Globus pallidus (tissue), 1 donor: ENCODE data around the gene TAB2.

Source experiments
- DNase-seq: peaks from one replicate; pipeline ENCODE4 v3.0.0-alpha.2; 2015; ENCODE audit warnings: low spot score

The TAB2 gene

DNA sequence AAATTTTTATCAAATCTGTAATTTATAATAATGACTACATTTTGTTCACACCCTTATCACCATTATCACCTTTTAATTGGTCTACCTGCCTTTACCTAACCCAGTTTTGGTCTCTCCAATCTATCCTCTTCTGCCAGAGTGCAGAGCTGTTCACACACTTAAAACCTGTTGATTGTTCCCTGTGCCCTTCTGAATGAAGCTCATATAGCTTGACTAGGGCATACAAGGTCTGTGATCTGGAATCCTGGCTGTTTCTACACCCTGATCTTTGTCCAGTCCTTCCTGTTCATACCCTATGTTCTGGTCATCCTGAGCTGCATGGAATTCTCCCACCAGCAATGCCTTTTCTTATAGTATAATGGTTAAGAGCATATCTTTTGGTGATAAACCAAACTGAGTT, 53.6 kb downstream of the TAB2 start:
- no peak for DNase-seq

DNA sequence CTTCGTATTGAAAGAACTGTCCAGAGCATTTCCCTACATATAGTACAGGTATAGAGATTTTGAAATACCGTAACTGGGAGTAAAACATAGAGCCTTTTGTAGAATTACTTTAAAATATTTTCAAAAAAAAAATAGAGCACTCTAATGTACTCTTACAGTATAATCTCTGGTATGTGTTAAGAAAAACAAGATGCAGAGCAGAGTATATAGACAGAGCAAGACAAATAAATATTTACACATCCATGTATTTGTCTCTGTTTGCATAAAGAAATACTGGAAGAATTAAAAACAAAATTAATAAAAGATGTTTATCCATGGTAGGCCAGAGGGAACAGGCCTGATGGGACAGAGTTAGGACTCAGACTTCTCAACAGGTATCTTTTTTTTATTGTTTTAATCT, 54.5 kb downstream of the TAB2 start:
- DNase-seq: no peak

DNA sequence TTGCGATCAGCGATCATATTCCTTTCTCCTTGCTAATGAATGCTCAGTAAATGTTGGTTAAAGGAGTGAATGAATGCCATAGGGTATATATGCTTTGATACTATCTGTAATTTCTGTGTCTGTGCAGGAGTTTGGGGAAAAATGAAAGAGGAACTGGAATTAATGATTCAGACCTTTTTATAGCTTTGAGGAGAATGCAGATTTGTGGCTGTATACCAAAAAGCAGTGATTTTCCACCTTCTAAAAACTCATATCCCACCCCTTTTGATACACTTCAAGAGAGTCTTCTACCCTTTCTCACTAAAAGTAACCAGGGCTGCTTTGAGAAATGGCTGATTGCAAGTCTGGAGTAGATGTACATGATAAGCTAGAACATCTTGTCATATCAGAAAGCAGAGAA, 56.0 kb downstream of the TAB2 start:
- DNase-seq: no peak

DNA sequence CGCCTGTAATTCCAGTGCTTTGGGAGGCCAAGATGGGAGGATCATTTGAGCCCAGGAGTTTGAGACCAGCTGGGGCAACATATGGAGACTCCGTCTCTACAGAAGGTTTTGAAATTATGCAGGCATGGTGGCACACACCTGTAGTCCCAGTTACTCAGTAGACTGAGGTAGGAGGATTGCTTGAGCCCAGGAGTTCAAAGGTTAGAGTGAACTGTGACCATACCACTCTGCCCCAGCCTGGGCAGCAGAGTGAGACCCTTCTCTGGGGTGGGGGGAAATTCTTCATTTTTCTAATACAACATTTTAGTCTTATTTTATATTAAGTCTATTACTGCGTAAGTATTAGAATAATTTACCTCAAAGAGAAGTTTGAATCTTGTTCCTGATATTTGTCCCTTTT, 62.5 kb downstream of the TAB2 start:
- DNase-seq: no peak

DNA sequence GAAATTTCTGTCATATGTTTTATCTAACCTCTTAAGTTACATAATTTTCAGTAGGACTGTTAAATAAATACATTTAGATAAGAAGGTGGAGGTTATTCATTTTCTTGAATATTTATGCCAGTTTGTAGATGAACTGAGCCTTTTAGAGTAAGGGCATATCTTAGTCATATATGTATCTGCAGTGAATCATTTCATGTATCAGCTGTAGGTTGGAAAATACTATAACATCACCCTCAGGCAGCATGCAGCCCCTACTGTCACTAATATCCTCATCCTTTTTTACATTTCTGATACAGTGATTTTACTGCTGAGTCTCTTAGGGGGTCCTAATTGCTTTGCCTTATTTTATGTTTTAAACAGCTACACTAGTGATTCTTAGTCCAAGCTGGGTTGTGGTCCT, 63.0 kb downstream of the TAB2 start:
- no peak for DNase-seq

DNA sequence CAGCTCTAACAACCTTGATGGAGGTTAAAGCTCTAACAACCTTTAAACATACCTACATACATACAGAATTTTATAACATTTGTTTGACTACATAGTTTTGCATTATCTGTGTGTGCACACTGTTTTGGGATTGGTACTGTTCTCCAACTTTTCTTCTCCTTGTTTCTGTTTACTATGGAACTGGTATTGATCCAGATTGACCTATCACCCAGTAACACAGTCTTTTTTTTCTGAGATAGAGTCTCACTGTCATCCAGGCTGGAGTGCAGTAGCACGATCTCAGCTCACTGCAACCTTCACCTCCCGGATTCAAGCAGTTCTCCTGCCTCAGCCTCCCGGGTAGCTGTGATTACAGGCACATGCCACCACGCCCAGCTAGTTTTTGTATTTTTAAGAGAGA, 65.9 kb downstream of the TAB2 start:
- DNase-seq: no peak

DNA sequence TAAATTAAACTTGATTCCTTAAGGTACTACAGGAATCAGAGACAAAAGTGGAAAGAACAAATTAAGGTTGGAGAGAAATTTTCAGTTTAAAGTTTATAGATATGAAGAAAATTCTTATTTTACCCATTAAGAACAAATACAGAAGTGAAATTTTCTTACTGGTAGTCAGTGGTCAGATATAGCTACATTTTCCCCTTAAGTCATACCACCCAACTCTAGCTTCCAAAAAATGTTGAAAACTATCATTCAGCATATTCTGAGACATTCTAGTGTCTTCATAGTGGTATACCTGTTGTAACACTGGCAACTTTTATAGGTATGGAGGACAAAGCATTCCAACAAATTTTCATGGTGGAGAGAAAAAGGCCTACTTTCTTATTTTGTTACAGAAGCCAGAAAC, 67.0 kb downstream of the TAB2 start:
- no peak for DNase-seq

DNA sequence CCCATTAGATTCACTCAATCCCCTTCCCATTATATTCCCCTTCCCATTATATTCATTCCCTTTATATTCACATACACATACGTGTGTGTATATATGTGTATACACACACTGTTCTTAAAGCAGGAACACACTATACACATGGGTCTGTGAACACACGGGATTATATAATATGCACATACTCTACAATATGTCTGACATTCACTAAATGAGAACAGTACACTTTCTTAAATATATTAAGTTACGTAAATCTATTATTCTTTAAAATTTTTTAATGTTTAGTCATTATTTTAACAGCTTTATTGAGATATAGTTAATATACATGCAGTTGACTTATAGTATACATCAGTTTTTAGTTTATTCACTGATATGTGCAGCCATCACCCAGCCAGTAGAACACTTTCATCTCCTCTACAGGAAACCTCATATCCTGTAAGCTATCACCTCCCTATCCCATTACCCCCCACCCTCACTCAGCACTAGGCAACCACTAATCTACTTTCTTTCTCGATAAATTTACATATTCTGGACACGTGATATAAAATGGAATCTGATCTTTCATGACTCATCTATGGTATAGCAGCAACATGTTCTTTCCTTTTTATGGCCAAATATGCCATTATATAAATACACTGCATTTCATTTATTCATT, 68.6 kb downstream of the TAB2 start:
- no peak for DNase-seq

DNA sequence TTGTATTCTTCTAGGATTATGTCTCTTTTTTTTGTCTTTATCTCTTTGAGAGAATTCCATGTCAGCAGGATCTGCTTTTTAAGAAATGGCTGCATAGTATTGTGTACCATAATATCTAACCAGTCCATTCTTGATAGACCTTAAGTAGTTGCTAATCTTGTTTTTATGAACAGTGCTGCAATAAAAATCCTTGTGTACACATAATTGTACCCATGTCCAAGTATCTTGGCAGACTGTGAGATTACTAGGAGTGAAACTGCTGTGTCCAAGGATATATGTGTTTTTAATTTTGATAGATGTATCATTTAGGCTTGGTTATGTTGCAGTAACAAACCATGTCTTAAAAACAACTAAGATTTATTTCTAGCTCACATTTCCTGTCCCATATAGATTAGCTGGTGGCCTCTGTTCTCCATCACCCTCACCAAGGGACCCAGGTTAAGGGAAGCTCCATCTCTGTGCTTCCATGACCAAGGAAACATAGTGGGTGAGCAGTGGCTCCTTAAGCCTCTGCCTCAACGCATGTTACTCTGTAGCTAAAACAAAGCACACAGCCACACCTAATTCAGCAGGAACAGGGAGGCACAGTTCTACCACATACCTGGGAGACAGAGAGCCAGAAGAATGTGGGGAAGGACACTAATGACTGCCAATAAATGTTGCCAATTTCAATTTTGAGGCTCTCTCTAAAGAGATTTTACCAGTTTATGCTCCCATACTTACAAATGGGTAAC, 70.4 kb downstream of the TAB2 start:
- no peak for DNase-seq

DNA sequence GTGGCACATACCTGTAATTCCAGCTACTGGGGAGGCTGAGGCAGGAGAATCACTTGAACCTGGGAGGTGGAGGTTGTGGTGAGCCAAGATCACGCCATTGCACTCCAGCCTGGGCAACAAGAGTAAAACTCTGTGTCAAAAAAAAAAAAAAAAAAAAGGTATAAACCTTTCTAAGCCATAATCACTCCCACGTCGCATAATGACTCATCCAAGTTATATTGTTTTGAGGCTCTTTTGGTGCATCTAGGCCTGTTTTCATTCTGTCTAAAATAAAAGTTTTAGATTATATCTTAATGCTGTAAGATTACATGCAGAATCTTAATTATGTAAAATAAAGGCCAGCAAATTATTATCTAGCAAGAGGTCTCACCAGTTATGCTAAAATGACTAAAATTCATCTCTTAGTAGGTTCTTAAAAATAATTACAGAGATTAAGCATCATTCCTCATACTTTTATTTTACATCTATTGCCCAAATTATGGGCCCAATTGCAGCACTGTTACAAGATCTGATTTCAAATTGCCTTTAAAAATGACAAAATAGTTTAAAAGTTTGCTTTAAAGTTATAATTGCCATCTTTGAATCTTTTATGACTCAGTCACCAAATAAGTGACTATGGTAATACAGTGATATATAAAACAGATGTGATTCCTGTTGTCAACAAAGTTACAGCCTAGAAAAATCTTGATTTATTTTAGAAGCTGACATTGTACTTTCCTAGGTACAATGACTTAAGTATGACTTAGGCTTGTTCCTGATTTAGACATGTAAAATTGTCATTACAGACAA, 72.2 kb downstream of the TAB2 start:
- DNase-seq: no peak

DNA sequence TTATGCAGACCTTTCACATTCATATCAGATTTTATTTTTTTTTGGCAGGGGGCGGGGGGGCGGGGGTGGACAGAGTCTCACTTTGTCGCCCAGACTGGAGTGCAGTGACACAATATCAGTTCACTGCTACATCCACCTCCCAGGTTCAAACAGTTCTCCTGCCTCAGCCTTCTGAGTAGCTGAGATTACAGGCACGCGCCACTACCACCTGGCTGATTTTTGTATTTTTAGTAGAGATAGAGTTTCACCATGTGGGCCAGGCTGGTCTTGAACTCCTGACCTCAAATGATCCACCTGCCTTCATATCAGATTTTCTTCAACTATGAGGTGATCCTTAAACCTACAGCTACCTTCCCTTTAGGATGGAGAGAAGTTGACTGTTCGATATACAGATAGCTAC, 74.6 kb downstream of the TAB2 start:
- DNase-seq: no peak

DNA sequence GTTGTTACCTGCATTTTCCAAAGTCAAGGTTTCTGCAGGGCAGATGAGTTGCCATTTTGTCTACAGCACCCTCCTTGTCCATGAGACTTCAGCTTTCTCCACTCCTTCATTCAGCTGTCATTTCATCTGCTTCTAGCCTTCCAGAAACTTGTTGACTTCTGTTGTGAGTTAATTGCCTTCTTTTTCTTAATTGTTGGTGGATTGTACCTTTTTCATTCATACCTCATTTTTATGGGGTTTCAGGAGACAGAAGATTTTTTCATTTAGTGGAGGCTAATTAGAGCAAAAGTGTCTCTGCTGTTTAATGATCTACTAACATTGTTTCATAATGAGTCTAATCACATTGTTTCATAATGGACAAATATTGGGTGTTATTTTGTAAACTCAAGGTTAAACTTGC, 75.0 kb downstream of the TAB2 start:
- no peak for DNase-seq

DNA sequence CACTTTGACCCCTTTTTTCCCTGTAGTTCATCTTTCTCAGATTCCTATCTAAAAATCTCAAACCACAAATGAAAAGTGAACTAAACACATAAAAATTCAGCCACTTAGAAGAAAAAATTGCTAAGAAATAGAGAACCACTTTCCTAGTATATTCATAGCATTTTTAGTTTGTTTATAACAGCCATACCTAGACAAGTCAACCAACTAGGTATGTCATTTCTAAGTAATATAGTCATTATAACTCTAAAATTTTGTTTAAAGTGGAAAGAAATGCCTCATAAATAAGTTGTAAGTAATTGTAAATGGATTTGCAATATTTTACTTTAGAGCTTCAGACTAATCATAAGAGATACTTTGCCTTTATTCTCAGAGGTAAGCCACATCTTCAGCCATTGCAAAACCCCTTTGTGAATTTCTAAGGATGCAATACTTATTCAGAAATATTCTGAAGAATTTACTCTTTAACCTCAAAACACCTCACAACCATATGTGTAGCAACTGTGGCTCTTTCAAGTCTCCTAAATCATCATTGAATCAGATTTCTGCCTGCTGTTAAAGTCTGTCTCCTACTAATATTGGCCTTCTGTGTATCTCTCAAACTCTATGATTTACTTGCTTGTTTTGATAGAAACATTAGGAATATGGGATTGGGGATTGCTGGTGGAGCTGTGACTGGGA, 75.6 kb downstream of the TAB2 start:
- DNase-seq: no peak

DNA sequence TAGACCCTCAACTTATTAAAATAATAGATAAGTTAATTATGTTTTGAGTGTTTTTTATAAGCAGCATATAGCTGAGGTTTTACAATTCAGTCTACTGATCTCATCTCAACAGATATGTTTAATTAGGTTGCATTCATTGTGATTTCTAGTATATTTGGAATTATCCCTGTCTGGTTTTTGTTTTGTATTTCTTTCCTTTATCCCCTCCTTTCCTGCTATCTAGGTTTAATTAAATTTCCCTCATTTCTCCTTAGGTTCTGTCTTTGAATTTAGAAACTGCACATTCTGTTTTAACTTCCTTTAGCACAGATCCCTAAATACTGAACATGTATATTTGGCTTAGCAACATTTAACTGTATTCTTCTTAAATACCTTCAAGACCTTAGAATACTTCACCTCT, 77.7 kb downstream of the TAB2 start:
- no peak for DNase-seq

DNA sequence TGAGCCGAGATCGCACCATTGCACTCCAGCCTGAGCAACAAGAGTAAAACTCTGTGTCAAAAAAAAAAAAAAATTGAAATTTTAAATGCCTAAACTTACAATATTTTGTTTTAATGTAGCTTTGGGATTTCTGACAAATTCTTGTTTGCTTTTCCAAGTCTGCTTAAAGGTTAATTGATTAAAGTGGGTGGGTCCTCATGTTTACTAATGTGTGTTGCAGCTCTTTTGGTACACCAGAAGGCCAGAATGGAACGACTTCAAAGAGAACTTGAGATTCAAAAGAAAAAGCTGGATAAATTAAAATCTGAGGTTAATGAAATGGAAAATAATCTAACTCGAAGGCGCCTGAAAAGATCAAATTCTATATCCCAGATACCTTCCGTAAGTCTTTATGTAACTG, 79.9 kb downstream of the TAB2 start:
- no peak for DNase-seq

DNA sequence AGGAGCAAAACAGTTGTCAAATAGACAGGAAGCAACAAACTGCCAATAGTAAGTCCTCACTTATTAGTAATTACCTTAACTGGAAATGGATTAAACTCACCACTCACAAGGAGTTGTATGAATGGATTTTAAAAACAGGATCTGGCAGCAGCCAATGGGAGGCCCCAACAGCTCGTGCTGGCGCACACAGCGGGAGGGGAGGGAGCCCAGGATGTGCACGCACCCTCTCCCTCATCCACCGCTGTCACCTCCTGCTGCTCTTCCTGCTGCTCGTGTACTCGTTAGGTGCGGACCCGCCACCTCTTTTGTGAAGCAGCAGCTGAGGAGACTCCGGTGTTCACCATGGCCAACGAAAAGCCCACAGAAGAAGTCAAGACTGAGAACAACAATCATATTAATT, 82.5 kb downstream of the TAB2 start, which contains the start of gene SUMO4:
SUMO4 (plus strand) TSS at position 213 of the 400 bp plus-strand sequence; CDS start at position 343, 130 bp downstream.
- DNase-seq: no peak

DNA sequence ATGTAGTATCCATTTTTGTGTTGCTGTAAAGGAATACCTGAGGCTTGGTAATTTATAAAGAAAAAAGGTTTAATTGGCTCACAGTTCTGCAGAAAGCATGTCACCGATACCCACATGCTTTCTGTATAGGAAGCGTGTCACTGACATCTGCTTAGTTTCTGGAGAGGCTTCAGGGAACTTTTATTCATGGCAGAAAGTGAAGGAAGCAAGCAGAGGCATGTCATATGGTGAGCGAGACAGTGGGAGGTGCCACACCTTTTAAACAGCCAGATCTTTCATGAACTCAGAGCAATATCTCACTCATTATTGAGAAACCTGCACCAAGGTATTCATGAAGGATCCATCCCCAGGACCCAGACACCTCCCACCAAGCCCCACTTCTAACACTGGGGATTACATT, 86.0 kb downstream of the TAB2 start:
- DNase-seq: no peak

DNA sequence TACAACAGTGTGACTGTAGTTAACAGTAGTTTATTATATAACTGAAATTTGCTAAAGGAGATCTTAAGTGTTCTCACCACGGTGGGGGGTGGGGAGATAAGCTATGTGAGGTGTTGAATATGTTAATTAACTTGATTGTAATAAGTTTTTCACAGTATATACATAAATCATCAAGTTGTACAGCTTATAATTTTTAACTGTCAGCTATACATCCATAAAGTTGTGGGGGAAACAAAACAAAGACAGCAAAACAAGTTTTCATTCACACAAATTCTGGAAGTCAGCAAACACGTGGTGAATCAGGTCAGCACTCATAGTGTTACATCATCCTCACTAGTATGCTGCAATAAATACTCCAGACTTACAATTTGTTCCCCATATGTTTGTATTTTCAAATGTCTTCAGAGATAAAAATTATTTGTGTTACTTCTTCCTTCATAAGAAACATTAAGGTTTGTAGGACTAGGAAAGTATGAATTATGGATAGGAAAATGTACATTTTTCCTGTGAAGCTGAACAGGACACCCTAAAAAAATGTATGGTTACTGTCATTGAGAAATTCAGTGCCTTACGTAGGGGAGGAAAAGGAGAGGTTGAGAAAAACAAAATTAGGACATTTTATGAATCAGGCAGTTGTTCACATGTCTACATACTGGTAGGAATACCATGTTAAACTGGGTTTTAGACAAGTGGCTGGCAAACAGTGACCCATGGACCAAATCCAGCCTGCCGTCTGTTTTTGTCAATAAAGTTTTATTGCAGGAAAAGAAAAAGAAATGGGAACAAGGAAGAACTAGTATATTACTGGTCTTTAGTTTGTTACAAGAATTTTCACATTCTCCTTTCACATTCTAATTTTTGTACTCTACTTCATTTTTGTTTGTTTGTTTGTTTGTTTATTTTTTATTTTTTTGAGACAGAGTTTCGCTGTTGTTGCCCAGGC, 88.6 kb downstream of the TAB2 start:
- DNase-seq: no peak

DNA sequence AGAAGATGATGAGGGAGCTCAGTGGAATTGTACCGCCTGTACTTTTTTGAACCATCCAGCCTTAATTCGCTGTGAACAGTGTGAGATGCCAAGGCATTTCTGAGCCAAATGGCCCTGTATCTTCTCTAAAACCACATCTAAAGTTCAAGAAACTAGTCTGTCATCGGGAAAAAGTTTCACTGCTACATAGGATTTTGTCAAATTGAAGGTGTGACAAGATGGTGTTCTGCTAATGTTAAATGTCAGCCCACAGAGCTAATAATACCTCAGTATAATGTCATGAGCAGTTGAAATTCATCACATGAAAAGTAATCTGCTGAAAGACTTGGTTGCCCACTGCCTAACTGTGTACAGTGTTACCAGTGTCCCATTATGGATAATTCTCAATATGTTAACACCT, 92.1 kb downstream of the TAB2 start:
- DNase-seq: no peak

DNA sequence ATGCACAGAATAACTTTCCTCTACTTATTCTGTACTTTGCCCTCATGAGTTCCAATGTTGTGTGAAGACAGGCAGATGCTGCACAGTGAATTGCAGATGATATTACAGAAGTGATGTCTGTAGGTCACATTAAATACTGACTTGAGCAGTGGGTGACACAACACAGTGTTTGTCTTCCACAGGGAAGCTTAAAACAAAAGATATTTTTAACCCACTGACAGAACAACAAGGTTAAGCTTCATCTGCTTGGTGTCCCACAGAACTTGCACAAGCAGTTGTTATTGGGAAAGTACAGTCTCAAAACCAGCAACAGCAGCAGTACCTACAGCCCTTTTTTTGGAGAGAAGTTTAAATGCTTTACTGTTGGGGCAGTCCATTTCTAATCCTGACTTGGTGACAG, 93.0 kb downstream of the TAB2 start:
- no peak for DNase-seq

DNA sequence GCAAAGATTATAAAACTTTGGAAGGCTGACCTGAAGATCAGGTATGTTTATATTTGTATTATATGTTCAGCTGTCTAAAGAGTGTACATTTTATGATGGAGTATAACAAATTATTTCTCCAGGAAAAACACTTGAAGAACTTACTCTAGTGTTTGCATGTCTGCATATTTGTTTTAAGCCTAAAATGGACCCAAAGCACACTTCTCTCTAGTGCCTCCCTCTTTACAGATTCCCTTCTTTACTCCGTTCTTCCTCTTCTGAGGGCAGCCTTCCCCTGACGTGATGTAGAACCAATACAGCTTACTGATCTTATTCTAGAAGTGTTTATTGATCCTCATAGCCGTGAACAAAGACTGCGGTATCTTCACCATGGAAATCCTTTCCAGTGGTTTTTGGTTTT, 96.5 kb downstream of the TAB2 start:
- no peak for DNase-seq
